Activated effector memory CD4-positive, alpha-beta T cell treated with Interleukin-2 at 50 U/mL for 16 hours (primary cell): ENCODE results near the gene ACAP2.

Source experiments
- DNase-seq: peaks from one replicate; pipeline ENCODE4 v3.0.0-alpha.2; 2020

The ACAP2 gene

GRCh38 chr3:195258449-195259153, 184.2 kb downstream of the ACAP2 start:
- no peak for DNase-seq

- DNase-seq: no peak
These were observed 185.1 kb downstream of the ACAP2 start for GRCh38 chr3:195257454-195258448.

- no peak for DNase-seq
These were observed 186.0 kb downstream of the ACAP2 start for GRCh38 chr3:195256639-195257453.

- DNase-seq: no peak
These were observed 187.0 kb downstream of the ACAP2 start for GRCh38 chr3:195255571-195256501.

GRCh38 chr3:195255176-195255500, 187.7 kb downstream of the ACAP2 start:
- DNase-seq: no peak

- no peak for DNase-seq
These were observed 188.2 kb downstream of the ACAP2 start for GRCh38 chr3:195254454-195255175.

- DNase-seq: no peak
These were observed 188.8 kb downstream of the ACAP2 start for GRCh38 chr3:195253923-195254432.

GRCh38 chr3:195251336-195252065, 191.3 kb downstream of the ACAP2 start:
- DNase-seq: no peak

GRCh38 chr3:195250473-195251251, 192.2 kb downstream of the ACAP2 start:
- DNase-seq: no peak

- no peak for DNase-seq
These were observed 192.9 kb downstream of the ACAP2 start for GRCh38 chr3:195249858-195250464.

- DNase-seq: no peak
These were observed 193.6 kb downstream of the ACAP2 start for GRCh38 chr3:195249057-195249770.

GRCh38 chr3:195248281-195248680, 194.5 kb downstream of the ACAP2 start:
- no peak for DNase-seq

- no peak for DNase-seq
These were observed 195.0 kb downstream of the ACAP2 start for GRCh38 chr3:195247863-195248189.

GRCh38 chr3:195247086-195247862, 195.5 kb downstream of the ACAP2 start:
- no peak for DNase-seq

- no peak for DNase-seq
These were observed 196.2 kb downstream of the ACAP2 start for GRCh38 chr3:195246581-195246995.

GRCh38 chr3:195245531-195245951, 197.3 kb downstream of the ACAP2 start:
- DNase-seq: no peak

GRCh38 chr3:195241592-195242355, 201.0 kb downstream of the ACAP2 start:
- no peak for DNase-seq
